IMR-90 (cell line): ENCODE results near the gene CARD10. TPM values are rescaled to one million over a fixed set of nuclear protein-coding genes. Genes with fewer than 3 reads are reported as not detected.

ENCODE experiments used
- ATAC-seq: fragments of 200-7000 bp; cut with Tn5 transposase; 2 replicates; pipeline ENCODE4 v1.9.1; 2020; ENCODE audit warnings: low read depth, mild to moderate bottlenecking, moderate library complexity
- BruUV-seq: library from RNA; stranded (reverse); fragments of 400-500 nt; replicated peaks from 2 replicates; lab custom pipeline; 2021; lab: Mats Ljungman, UMichigan
- CTCF ChIA-PET: fragments of 300-600 bp; formaldehyde crosslinking; extraction: SDS; loops from one replicate; lab custom pipeline; 2021; ENCODE audit warnings: antibody characterized with exemption; lab: Yijun Ruan, JAX
- POLR2A ChIA-PET: fragments of 300-600 bp; sonication (Branson Sonifier 250); formaldehyde crosslinking; loops from one replicate; lab custom pipeline; 2022; ENCODE audit warnings: antibody characterized with exemption; ENCODE audit not compliant: unreplicated experiment; lab: Charles Lee
- DNase-seq: peaks from one replicate; pipeline ENCODE4 v3.0.0; 2013
- H2AFZ ChIP-seq: replicated peaks from 2 replicates; pipeline ENCODE3; 2013; ENCODE audit warnings: low read length, mild to moderate bottlenecking; ENCODE audit not compliant: poor library complexity
- H2AK5ac ChIP-seq: 2 replicates; pipeline ENCODE4 v1.6.1; 2013; ENCODE audit warnings: low read depth, low read length, inconsistent platforms
- H2AK9ac ChIP-seq: replicated peaks from 2 replicates; pipeline ENCODE3; 2013; ENCODE audit warnings: mild to moderate bottlenecking, low read depth, low read length, moderate library complexity; ENCODE audit not compliant: poor library complexity
- H2BK120ac ChIP-seq: 2 replicates; pipeline ENCODE4 v1.6.1; 2013; ENCODE audit warnings: low read depth, low read length, inconsistent platforms
- H2BK15ac ChIP-seq: 3 replicates; pipeline ENCODE4 v1.6.1; 2013; ENCODE audit warnings: low read depth, low read length, inconsistent platforms
- H2BK20ac ChIP-seq: 2 replicates; pipeline ENCODE4 v1.6.1; 2013; ENCODE audit warnings: low read depth, mild to moderate bottlenecking, inconsistent platforms, low read length, moderate library complexity
- H2BK5ac ChIP-seq: 2 replicates; pipeline ENCODE4 v1.6.1; 2013; ENCODE audit warnings: mild to moderate bottlenecking, low read depth, low read length, inconsistent platforms; ENCODE audit not compliant: poor library complexity, severe bottlenecking
- H3K14ac ChIP-seq: replicated peaks from 2 replicates; pipeline ENCODE4 v1.6.1; 2013; ENCODE audit warnings: low read depth, low read length, inconsistent platforms
- H3K18ac ChIP-seq: 2 replicates; pipeline ENCODE4 v1.6.1; 2013; ENCODE audit warnings: low read depth, low read length, control low read depth
- H3K23ac ChIP-seq: 2 replicates; pipeline ENCODE4 v1.6.1; 2013; ENCODE audit warnings: low read depth, low read length, inconsistent platforms
- H3K27ac ChIP-seq: 2 replicates; pipeline ENCODE4 v1.5.1; 2013; ENCODE audit warnings: mild to moderate bottlenecking, control low read depth, low read length; ENCODE audit not compliant: insufficient read depth
- H3K27me3 ChIP-seq: 2 replicates; pipeline ENCODE4 v1.6.1; 2013; ENCODE audit warnings: low read length; ENCODE audit not compliant: control insufficient read depth, insufficient read depth
- H3K36me3 ChIP-seq: 2 replicates; pipeline ENCODE4 v1.6.1; 2013; ENCODE audit warnings: low read length, mixed read lengths; ENCODE audit not compliant: control insufficient read depth, insufficient read depth
- H3K4ac ChIP-seq: 2 replicates; pipeline ENCODE4 v1.6.1; 2013; ENCODE audit warnings: low read depth, low read length, inconsistent platforms
- H3K4me1 ChIP-seq: 2 replicates; pipeline ENCODE4 v1.6.1; 2013; ENCODE audit warnings: low read length, mixed read lengths; ENCODE audit not compliant: control insufficient read depth, insufficient read depth
- H3K4me2 ChIP-seq: 2 replicates; pipeline ENCODE4 v1.6.1; 2013; ENCODE audit warnings: low read depth, mild to moderate bottlenecking, control low read depth, low read length, moderate library complexity
- H3K4me3 ChIP-seq: 2 replicates; pipeline ENCODE4 v1.5.1; 2013; ENCODE audit warnings: low read depth, mild to moderate bottlenecking, control low read depth, low read length, moderate library complexity; ENCODE audit not compliant: insufficient read depth
- H3K56ac ChIP-seq: 2 replicates; pipeline ENCODE4 v1.6.1; 2013; ENCODE audit warnings: low read length, inconsistent platforms; ENCODE audit not compliant: insufficient read depth; ENCODE audit errors: extremely low read depth
- H3K79me1 ChIP-seq, 2 experiments: 2 replicates each; pipeline ENCODE4 v1.6.1; 2013; ENCODE audit warnings: low read length in 2 of 2, inconsistent platforms in 1 of 2, low read depth in 1 of 2
- H3K9ac ChIP-seq: 2 replicates; pipeline ENCODE4 v1.6.1; 2013; ENCODE audit warnings: low read depth, low read length, control low read depth
- H3K9me1 ChIP-seq: 2 replicates; pipeline ENCODE4 v1.6.1; 2013; ENCODE audit warnings: low read length, inconsistent platforms; ENCODE audit not compliant: insufficient read depth
- H3K9me3 ChIP-seq: 2 replicates; pipeline ENCODE4 v1.6.1; 2013; ENCODE audit warnings: low read length; ENCODE audit not compliant: control insufficient read depth, insufficient read depth
- H4K20me1 ChIP-seq: 2 replicates; pipeline ENCODE4 v1.6.1; 2013; ENCODE audit warnings: low read length, inconsistent platforms; ENCODE audit not compliant: insufficient read depth
- H4K5ac ChIP-seq: 2 replicates; pipeline ENCODE4 v1.6.1; 2013; ENCODE audit warnings: mild to moderate bottlenecking, low read depth, low read length, control low read depth
- H4K8ac ChIP-seq, 2 experiments: 2 replicates each; pipeline ENCODE4 v1.6.1; 2013; ENCODE audit warnings: low read depth in 2 of 2, low read length in 2 of 2, control low read depth in 1 of 2, inconsistent platforms in 1 of 2
- H4K91ac ChIP-seq: 2 replicates; pipeline ENCODE4 v1.6.1; 2013; ENCODE audit warnings: low read depth, low read length, inconsistent platforms; ENCODE audit not compliant: insufficient read depth
- BHLHE40 ChIP-seq: fragments of 150-350 bp; IDR thresholded peaks from 2 replicates; pipeline ENCODE4 v1.6.1; 2016; ENCODE audit warnings: mild to moderate bottlenecking, low read depth, low read length
- CEBPB ChIP-seq: IDR thresholded peaks from 2 replicates; pipeline ENCODE4 v1.6.1; 2012; ENCODE audit warnings: low read depth, low read length, improper control_type of control experiment
- CHD1 ChIP-seq: IDR thresholded peaks from 2 replicates; pipeline ENCODE4 v1.6.1; 2012; ENCODE audit warnings: low read depth, low read length, improper control_type of control experiment
- CTCF ChIP-seq: conservative IDR thresholded peaks from 2 replicates; pipeline ENCODE4 v1.5.1; 2012; ENCODE audit warnings: mild to moderate bottlenecking, low read depth, low read length, improper control_type of control experiment
- ELK1 ChIP-seq: fragments of 150-350 bp; IDR thresholded peaks from 2 replicates; pipeline ENCODE4 v1.6.1; 2016; ENCODE audit warnings: low read depth, mild to moderate bottlenecking, low read length, moderate library complexity, borderline replicate concordance
- FOS ChIP-seq: fragments of 150-350 bp; IDR thresholded peaks from 2 replicates; pipeline ENCODE4 v1.6.1; 2016; ENCODE audit warnings: low read depth, low read length
- MAFK ChIP-seq: IDR thresholded peaks from 2 replicates; pipeline ENCODE4 v1.6.1; 2012; ENCODE audit warnings: low read depth, low read length, improper control_type of control experiment
- MAZ ChIP-seq: IDR thresholded peaks from 2 replicates; pipeline ENCODE4 v1.6.1; 2012; ENCODE audit warnings: low read depth, mild to moderate bottlenecking, low read length, improper control_type of control experiment, moderate library complexity, borderline replicate concordance
- MXI1 ChIP-seq: IDR thresholded peaks from 2 replicates; pipeline ENCODE4 v1.6.1; 2012; ENCODE audit warnings: low read depth, mild to moderate bottlenecking, low read length, moderate library complexity, borderline replicate concordance
- NFE2L2 ChIP-seq: fragments of 150-350 bp; IDR thresholded peaks from 2 replicates; pipeline ENCODE4 v1.6.1; 2016; ENCODE audit warnings: low read depth, mild to moderate bottlenecking, low read length
- POLR2A ChIP-seq: IDR thresholded peaks from 2 replicates; pipeline ENCODE4 v1.6.1; 2012; ENCODE audit warnings: mild to moderate bottlenecking, low read depth, low read length
- RAD21 ChIP-seq: IDR thresholded peaks from 2 replicates; pipeline ENCODE4 v1.6.1; 2012; ENCODE audit warnings: low read length, improper control_type of control experiment
- RCOR1 ChIP-seq: IDR thresholded peaks from 2 replicates; pipeline ENCODE4 v1.6.1; 2012; ENCODE audit warnings: mild to moderate bottlenecking, low read length, improper control_type of control experiment; ENCODE audit not compliant: insufficient replicate concordance
- RFX5 ChIP-seq: IDR thresholded peaks from 2 replicates; pipeline ENCODE4 v1.8.0; 2012; ENCODE audit warnings: low read depth, mild to moderate bottlenecking, low read length, moderate library complexity
- SMC3 ChIP-seq: fragments of 150-350 bp; IDR thresholded peaks from 2 replicates; pipeline ENCODE4 v1.6.1; 2016; ENCODE audit warnings: low read depth, mild to moderate bottlenecking, antibody characterized with exemption, low read length, moderate library complexity
- USF2 ChIP-seq: fragments of 150-350 bp; IDR thresholded peaks from 2 replicates; pipeline ENCODE4 v1.6.1; 2017; ENCODE audit warnings: mild to moderate bottlenecking, antibody characterized with exemption, low read length, low read depth
- WGBS, 2 experiments: methylation state at CpG; one replicate each; pipeline versions ENCODE4 v1.1.5 to v1.1.7; 2013; ENCODE audit warnings: missing lambda C conversion rate in 2 of 2; ENCODE audit not compliant: insufficient read length in 1 of 2; ENCODE audit errors: extremely low coverage in 2 of 2; 5-methylcytosine and 5-hydroxymethylcytosine counted together
- dilution Hi-C: fragments of 300-500 bp; cut with HindIII; formaldehyde crosslinking; loops from one replicate; pipeline ENCODE4 v1.14.3; 2018; ENCODE audit warnings: low sequenced_read_pairs; ENCODE audit not compliant: unreplicated experiment
- in situ Hi-C: fragments of 300-500 bp; cut with MboI; formaldehyde crosslinking; loops from 3 replicates; pipeline ENCODE4 v1.14.3; 2019; ENCODE audit warnings: low sequenced_read_pairs, inconsistent platforms, mixed read lengths
- intact Hi-C: fragments of 100-400 bp; cut with micrococcal nuclease; formaldehyde crosslinking; loops from 2 replicates; pipeline ENCODE4 v1.10.0; 2022
- polyA plus RNA-seq, 3 experiments: library from polyadenylated mRNA; depleted of rRNA; stranded (reverse); fragments of >200 nt; gene quantifications; 2 replicates each; pipeline ENCODE4 v1.2.3, GENCODE V29; 2012; ENCODE audit warnings: low replicate concordance in 1 of 3
- total RNA-seq: library from RNA; depleted of rRNA; stranded (reverse); fragments of >200 nt; gene quantifications from 2 replicates; pipeline ENCODE4 v1.2.3, GENCODE V29; 2012

The CARD10 gene
- total and polyA plus RNA-seq, 2 of the 4 experiments (the other 2 are of a cell fraction): 6.1 to 18.4 TPM

GRCh38 chr22:37472418-37473006 lies 46.7 kb downstream of the CARD10 start:
- no peak overlapping the region for H3K56ac ChIP-seq
- H4K8ac ChIP-seq: no peak overlapping the region
- H2AK9ac ChIP-seq: peak overlapping the region; percentile 78
- H3K14ac ChIP-seq: no peak overlapping the region
- in situ Hi-C loops: no loop called here
- H3K18ac ChIP-seq: no peak overlapping the region
- H2BK120ac ChIP-seq: no peak overlapping the region
- no peaks in the 10 kb centered on the region for H3K9me3 ChIP-seq
- dilution Hi-C loops: no loop called here
- H3K4me1 ChIP-seq: no peaks in the 10 kb centered on the region
- no peak overlapping the region for H2AK5ac ChIP-seq
- ATAC-seq: peak; percentile 50; the same call in 1 of the 2 replicates
- H2BK5ac ChIP-seq: no peak overlapping the region
- no peak overlapping the region for H2AFZ ChIP-seq
- no peak overlapping the region for H3K4ac ChIP-seq
- no peaks in the 10 kb centered on the region for H3K9me1 ChIP-seq
- H3K36me3 ChIP-seq: no peaks in the 10 kb centered on the region
- no peak overlapping the region for H4K91ac ChIP-seq
- H3K79me1 ChIP-seq: no peaks in the 10 kb centered on the region
- H3K27me3 ChIP-seq: peaks cover 71% of the 10 kb centered on the region
- ChIA-PET POLR2A (no interaction called here), CTCF (interaction anchor here (0.6 to 1.4 kb wide), 5 partner anchors 10 to 390 kb away, joined by 3 to 5 read pairs (median 3); no protein-coding TSS in a partner anchor)
- BruUV-seq: no TSS peak
- H3K23ac ChIP-seq: no peak overlapping the region
- no peaks in the 10 kb centered on the region; the same call in 1 of the 2 replicates for H4K20me1 ChIP-seq
- no peak overlapping the region for H3K4me2 ChIP-seq
- H2BK15ac ChIP-seq: no peak overlapping the region
- no peak overlapping the region for H3K4me3 ChIP-seq
- no peak overlapping the region for H3K9ac ChIP-seq
- H3K27ac ChIP-seq: no peak overlapping the region
- DNase-seq: peak; percentile 28
- intact Hi-C loops: loop anchor here (1.0 kb wide), 1 partner anchor 46 kb away; no protein-coding TSS in a partner anchor
- H4K5ac ChIP-seq: no peak overlapping the region
- no peak overlapping the region for H2BK20ac ChIP-seq
- 40% methylated on average over 1 of the region's 8 CpGs; no CpG with 5 or more reads in 1 of the 2 experiments for WGBS, 2 experiments
- TF ChIP-seq MAFK: no peak
- no peak for TF ChIP-seq CHD1
- no peak for TF ChIP-seq MXI1
- TF ChIP-seq USF2: no peak
- TF ChIP-seq ELK1: no peak
- no peak for TF ChIP-seq RFX5
- peak; percentile 21; the same call in 1 of the 2 replicates for TF ChIP-seq MAZ
- peak; percentile 58 for TF ChIP-seq RAD21
- TF ChIP-seq BHLHE40: no peak
- TF ChIP-seq POLR2A: no peak
- TF ChIP-seq SMC3: peak; percentile 63
- TF ChIP-seq CEBPB: no peak
- TF ChIP-seq CTCF: peak; percentile 60
- TF ChIP-seq FOS: no peak
- no peak for TF ChIP-seq NFE2L2
- TF ChIP-seq RCOR1: no peak
